GM19043 (cell line): ENCODE measurements around the gene SHROOM2.

Source experiments
- ATAC-seq: cut with Tn5 transposase; IDR thresholded peaks from one replicate; pipeline ENCODE4 v1.9.1; 2021; ENCODE audit warnings: low read depth; ENCODE audit not compliant: unreplicated experiment

SHROOM2 gene

GRCh38 chrX:9927698-9928482, 141.7 kb downstream of the SHROOM2 start:
- no peak for ATAC-seq

DNA sequence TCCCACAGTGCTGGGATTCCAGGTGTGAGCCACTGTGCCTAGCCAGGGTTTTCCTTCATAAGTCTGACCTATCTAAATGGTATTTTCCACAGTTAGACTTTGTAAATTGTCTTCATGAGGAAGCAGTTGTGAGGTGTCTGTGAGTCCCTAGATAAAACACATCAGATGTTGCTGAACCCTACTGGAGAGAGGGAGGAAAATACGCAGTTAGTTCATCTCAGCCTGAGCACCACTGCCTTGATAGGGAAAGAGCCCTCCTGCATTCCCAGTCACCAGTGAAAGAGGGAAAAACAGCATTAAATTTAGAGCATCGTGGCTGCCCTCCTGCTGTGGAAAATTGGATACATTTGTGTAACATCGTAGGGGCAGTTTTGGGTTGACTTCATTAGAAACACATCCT, 149.2 kb downstream of the SHROOM2 start:
- ATAC-seq: no peak

DNA sequence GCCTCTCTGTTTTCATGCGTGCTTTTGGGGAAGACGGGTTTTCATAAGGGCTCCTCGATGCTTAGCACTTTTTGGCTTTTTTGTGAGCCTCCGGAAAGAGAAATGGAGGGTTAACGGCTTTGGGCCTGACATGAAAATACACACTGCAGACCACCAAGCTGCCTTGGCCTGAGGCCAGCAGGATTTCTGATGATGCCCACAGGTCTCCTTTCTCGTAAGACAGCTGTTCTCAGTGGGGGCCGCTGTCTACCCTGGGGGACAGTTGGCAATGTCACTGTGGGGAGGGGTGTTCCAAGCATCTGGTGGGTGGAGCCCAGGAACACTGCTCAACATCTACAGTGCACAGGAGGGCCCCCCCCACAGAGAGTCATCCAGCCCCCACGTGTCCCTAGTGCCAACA, 151.5 kb downstream of the SHROOM2 start:
- no peak for ATAC-seq

GRCh38 chrX:9938516-9938915, 152.3 kb downstream of the SHROOM2 start:
- ATAC-seq: no peak

- ATAC-seq: no peak
These were observed 154.2 kb downstream of the SHROOM2 start for GRCh38 chrX:9940421-9940820.

DNA sequence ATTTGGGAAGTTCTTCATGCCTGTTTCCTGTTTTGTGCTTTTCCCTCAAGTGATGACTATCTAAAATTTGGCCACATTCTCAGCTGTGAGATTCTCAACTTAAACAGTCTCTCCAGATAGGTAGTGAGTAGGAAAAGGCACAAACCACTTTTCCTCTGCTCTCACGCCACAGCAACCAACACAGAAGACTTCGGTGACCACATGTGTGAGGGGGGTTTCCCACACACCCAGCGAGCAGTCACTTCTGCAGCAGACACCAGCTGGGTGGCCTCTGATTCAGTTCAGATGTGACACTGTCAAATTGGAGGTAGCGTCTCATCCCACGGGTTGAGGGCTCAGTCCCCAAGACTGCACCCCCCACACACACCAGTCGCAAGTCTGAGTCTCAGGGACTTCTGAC, 155.9 kb downstream of the SHROOM2 start:
- peak; percentile 86 for ATAC-seq

DNA sequence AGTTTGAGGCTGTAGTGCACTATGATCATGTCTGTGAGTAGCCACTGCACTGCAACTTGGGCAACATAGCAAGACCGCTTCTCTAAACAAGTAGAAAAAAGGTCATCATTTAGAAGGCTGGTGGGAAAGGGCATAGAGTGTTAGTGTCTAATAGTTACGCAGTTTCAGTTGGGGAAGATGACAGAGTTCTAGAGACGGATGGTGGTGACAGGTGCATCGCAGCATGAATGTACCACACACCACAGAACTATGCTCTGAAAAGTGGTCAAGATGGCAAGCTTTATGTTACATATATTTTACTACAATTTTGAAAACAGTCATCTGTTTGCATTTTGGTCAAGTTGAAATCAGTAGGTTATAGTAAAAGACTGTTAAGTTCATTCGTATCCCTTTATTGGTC, 157.2 kb downstream of the SHROOM2 start:
- no peak for ATAC-seq

DNA sequence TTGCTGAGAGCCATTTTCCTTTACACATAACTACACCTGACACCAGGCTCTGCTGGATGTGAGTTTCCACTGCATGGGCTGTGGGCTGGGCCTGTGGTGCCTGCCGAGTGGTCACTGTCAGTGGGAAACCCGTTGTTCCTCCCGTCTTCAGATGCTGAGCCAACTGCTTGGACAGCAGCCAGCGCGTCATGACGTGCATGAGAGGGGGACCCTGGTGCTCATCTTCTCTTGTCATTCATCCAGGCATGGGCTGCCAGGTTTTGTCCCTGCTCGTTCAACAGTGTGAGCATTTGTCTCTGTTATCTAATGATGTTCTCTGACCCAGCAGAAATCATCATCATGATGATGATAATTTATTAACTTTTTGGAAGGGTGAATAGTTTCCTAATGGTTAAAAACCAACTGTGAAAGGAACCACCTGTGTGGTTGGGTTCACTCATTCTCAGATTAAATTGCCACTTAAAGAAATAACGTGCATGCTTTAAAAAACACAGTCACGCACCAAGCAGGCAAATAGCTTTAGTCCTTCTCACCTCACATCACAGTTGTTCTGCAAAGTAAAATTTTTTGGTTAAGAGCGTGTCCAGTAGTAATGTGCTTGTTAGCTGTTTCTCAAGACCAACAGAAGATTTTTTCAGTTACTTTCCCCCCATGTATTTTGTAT, 161.0 kb downstream of the SHROOM2 start:
- no peak for ATAC-seq

DNA sequence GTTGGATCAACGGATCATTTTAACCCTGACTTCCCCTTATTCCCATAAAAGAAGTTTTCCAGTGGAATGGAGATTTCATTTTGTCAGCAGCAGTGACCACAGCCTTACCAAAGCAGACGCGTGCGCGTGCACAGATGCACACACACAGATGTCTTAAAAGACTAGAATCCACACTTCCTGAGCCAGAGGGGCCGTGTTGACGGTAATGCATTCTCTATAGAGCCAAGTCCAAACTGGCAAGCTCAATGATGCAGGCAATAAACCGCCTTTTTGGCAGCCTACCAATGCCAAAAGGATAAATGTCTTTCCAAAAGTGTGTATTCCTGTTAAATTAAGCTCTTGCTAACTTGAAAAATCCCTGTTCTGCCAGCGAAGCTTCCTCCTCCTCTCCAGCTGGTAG, 162.2 kb downstream of the SHROOM2 start:
- no peak for ATAC-seq

DNA sequence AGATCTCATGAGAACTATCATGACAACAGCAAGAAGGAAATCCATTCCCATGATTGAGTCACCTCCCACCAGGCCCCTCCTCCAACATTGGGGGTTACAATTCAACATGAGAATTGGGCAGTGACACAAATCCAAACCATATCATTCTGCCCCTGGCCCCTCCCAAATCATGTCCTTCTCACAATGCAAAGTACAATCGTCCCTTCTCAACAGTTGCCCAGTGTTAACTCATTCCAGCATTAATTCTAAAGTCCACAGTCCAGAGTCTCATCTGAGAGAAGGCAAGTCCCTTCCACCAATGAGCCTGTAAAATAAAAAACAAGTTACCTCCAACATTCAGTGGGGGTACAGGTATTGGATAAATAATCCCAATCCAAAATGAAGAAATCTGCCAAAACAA, 166.1 kb downstream of the SHROOM2 start:
- no peak for ATAC-seq

GRCh38 chrX:9953396-9953795, 167.2 kb downstream of the SHROOM2 start:
- no peak for ATAC-seq

DNA sequence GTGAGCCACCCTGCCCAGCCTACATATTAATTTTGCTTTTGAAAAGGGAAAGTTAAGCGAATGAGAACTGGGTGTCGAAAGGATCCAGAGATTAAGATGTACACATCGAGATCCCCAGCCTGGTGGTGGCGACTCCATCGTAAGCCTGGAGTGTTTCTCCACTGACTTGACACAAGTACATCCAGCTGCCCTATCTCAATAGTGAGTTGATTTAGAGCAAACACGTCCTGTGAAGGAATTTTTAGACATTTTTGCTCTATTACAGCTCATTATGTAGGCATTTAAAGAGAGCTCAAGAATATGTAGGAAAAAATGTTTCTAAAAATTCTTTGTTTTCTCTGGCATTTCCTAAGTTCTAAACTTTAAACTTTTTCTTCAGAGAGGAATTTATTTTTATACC, 169.3 kb downstream of the SHROOM2 start:
- no peak for ATAC-seq

DNA sequence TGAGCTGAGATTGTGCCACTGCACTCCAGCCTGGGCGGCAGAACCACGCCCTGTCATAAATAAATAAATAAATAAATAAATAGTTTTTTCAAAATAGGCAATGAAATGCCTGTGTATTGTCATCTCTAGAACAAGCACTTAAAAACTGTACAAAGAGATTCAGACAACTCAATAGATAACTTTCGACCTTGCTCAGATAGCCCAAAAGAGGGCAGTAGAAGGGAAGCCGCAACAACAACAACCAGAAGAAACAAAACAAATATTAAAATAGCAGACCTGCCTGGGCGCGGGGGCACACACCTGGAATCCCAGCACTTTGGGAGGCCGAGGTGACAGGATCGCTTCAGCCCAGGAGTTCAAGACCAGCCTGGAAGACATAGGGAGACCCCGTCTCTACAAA, 171.5 kb downstream of the SHROOM2 start:
- ATAC-seq: no peak

- ATAC-seq: no peak
These were observed 172.0 kb downstream of the SHROOM2 start for GRCh38 chrX:9958183-9958582.

DNA sequence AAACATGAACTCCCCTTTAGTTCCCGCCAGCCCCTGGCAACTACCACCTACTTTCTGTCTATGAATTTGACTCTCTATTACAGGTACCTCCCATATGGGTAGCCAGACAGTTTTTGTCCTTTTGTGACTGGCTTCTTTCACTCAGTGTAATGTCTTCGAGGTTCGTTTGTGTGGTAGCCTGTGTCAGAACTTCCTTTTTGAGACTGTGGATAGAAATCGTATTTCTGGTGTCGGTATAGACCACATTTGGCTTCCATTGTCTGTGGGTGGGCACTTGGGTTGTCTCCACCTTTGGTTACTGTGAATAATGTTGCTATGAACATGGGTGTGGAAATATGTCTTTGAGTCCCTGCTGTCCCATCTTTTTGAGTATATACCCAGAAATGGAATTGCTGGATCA, 175.5 kb downstream of the SHROOM2 start:
- no peak for ATAC-seq

DNA sequence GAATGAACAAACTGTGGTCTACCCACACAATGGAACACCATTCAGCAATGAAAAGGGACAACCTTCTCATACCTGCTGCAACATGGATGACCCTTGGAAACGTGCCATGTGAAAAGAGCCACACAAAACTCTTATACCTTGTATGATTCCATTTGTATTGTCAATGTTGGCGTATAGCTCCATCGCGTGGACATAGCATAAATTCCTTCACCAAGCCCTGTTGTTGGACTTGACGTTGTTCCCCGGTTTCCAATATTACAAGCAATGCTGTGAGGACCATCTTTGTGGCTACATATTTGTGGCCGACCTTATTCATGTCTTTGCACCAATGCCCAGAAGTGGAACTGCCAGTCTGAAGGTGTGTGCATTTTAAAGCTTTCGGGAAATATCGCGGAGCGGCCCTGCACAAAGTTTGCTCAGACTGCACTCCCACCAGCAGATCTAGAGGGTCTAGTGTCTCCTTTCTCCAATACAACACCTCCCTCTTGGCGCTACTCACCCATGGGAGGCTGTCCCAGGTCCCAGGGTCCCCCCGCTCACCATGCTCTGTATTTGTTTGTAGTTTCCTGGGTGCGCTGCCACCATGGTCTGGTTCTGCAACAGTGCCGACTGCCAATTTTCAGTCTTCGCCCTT, 180.7 kb downstream of the SHROOM2 start, which contains the start of gene CLDN34:
TSS of gene CLDN34 (plus strand) at position 584 of the 634 bp plus-strand sequence. CDS start at position 584, 0 bp downstream.
- no peak for ATAC-seq

GRCh38 chrX:9977635-9978034, 191.4 kb downstream of the SHROOM2 start:
- ATAC-seq: no peak

DNA sequence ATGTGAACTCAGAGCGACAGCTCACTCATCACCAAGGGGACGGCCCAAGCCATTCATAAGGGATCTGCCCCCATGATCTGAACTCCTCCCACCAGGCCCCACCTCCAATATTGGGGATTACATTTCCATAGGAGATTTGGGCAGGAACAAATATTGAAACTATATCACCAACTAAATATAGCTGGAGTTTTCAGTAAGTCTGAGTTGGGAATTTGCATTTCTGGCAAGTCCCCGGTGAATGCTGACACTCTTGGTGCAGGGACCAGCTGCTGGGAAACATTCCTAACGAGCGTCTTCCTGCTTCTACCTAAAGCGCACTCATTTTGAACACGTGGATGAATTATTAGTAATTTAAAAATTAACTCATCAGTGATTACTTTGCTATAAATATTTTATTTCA, 194.2 kb downstream of the SHROOM2 start:
- ATAC-seq: no peak

DNA sequence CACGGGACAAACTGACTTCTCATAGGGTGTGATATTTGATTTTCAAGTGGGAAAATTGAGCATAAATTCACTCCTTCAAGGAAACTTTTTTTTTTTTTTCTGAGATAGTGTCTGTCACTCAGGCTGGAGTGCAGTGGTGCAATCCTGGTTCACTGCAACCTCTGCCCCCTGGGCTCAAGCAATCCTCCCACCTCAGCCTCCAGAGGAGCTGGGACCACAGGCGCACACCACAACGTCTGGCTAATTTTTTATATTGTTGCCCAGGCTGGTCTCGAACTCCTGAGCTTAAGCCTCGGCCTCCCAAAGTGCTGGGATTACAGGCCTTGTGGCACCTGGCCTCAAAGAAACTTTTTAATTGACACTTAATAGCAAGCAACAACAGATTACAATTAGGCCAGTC, 194.7 kb downstream of the SHROOM2 start:
- no peak for ATAC-seq

- no peak for ATAC-seq
These were observed 197.2 kb downstream of the SHROOM2 start for GRCh38 chrX:9983441-9983840.

GRCh38 chrX:9983846-9984245, 197.6 kb downstream of the SHROOM2 start:
- no peak for ATAC-seq

- ATAC-seq: no peak
These were observed 202.5 kb downstream of the SHROOM2 start for GRCh38 chrX:9988762-9989161.
